Hematopoietic multipotent progenitor cell (in vitro differentiated cells): ENCODE results near the gene DLG5. TPM values are rescaled to one million over a fixed set of nuclear protein-coding genes. Genes with fewer than 3 reads are reported as not detected.

Source experiments
- DNase-seq, 3 donors: peaks; one replicate each; pipeline ENCODE4 v3.0.0-alpha.2; 2011 to 2015; ENCODE audit warnings: low read depth in 2 of 3, low spot score in 2 of 3
- total RNA-seq: library from RNA; depleted of rRNA; stranded (reverse); fragments of >200 nt; gene quantifications from one replicate; pipeline ENCODE4 v1.2.3, GENCODE V29; 2012

The DLG5 gene, protein sequence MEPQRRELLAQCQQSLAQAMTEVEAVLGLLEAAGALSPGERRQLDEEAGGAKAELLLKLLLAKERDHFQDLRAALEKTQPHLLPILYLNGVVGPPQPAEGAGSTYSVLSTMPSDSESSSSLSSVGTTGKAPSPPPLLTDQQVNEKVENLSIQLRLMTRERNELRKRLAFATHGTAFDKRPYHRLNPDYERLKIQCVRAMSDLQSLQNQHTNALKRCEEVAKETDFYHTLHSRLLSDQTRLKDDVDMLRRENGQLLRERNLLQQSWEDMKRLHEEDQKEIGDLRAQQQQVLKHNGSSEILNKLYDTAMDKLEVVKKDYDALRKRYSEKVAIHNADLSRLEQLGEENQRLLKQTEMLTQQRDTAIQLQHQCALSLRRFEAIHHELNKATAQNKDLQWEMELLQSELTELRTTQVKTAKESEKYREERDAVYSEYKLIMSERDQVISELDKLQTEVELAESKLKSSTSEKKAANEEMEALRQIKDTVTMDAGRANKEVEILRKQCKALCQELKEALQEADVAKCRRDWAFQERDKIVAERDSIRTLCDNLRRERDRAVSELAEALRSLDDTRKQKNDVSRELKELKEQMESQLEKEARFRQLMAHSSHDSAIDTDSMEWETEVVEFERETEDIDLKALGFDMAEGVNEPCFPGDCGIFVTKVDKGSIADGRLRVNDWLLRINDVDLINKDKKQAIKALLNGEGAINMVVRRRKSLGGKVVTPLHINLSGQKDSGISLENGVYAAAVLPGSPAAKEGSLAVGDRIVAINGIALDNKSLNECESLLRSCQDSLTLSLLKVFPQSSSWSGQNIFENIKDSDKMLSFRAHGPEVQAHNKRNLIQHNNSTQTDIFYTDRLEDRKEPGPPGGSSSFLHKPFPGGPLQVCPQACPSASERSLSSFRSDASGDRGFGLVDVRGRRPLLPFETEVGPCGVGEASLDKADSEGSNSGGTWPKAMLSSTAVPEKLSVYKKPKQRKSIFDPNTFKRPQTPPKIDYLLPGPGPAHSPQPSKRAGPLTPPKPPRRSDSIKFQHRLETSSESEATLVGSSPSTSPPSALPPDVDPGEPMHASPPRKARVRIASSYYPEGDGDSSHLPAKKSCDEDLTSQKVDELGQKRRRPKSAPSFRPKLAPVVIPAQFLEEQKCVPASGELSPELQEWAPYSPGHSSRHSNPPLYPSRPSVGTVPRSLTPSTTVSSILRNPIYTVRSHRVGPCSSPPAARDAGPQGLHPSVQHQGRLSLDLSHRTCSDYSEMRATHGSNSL (N-terminal part only)
- 9.2 TPM for total RNA-seq

DNA sequence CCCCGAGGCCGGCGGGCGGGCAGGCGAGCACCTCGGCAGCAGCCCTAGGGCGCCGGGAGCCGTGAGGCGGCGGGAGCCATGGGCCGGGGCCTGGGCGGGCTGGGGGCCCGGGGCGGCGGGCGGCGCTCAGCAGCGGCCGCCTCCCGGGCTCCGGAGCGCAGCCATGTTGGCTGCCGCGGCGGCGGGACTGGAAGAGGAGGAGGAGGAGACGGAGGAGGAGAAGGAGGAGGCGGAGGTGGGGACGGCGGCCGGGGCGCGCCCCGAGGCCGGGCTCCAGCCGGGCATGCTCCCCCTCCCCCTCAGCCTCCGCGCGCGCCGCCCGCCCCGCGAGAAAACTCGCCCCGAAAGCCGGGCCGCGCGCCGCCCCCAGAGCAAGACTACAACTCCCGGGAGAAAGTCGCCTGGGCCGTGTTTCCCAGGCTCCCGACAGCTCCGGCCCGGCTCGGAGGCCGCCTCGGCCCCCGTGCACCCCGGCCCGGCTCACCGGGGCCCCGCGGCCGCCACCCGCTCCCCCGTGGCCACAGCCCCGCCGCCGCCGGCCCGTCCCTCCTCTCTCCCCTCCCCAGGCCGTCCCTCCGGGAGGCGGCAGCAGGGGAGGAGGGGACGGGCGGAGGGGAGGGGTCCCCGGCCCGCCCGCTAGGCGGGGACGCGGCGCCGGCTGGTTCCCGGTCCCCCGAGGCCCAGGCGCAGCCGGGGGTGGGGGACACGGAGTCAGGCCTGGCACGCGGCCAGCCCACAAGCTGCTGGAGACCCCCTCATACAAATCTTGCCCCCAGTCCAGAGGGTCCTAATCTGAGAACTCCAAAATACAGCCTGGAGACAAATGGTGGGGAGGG is at the start of gene DLG5:
Gene DLG5 (minus strand): TSS at position 190 of the 836 bp plus-strand sequence. CDS start 235 bp downstream, outside the sequence.
- DNase-seq, result peak in 2 of 3 donors; percentile 22 to 24

DNA sequence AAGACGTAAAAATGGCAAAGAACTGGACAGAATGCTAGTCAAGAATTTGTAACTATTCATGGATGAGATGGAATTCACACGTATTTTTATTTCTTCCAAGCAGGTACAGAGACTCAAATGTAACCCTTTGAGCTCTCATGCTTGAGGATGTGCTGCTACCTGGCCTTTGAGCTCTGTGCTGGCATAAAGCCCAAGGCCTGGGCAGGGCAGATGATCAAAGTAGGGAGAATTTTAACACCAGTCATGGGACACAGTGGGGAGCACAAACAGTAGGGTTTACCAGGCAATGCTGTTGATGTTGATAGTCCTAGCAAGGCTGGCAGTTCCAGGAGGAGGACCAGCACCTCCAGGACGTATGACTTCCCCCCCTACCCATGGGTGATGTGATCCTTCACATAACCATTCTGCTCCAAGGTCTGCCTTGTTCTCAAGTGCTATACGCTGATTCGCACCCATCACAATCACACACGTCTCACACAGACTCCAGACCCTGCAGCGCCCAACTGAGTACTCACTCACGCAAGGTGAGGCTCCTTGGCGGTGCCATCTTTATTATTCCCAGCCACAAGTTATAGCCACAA is 48.6 kb upstream of the DLG5 start:
- no peak for DNase-seq

DNA sequence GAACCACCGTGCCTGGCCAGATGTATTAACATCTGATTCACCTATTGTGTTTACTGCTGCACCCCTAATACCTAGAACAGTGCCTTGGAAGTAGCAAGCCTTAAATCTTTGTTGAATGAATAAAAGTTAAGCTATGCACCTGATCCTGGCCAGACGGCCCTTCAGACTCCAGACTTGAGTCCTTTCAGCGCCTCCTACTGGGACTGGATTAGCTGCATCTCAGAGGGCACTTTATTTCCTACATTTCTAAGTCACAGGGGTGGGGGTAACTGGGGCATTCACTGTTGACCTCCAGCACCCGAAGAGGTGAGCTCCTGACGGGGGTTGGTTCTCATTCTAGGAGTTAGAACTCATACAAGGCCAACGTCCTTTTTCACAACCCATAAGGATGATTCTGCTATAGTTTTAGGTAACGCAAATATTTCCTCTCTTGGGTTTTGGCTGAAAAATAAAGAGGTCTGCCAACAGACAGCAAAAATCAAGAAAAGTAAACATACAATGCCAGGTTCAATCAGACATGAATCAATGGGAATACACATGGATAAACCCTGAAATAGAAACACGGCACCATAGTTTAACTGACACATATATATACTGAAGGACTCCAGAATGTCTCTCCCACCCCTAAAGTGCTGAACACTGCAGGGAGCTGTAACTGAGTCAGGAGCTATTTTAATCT is 48.0 kb upstream of the DLG5 start:
- DNase-seq, result peak in 2 of 3 donors; percentile 29 to 49

DNA sequence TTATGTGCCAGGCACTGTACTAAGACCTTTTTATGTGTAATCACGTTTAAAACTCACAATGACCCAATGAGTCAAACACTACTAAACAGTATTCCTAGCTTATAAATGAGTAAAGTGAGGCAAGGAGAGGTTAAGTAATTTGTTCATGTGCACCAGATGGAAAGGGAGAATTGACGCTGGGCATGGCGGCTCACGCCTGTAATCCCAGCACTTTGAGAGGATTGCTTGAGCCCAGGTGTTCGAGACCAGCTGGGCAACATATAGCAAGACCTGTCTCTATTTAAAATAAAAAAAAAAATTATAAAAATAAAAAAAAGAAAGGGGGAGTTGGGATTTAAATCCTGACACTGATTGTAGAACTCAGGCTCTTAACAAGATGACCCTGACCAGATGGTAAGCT is 46.7 kb upstream of the DLG5 start:
- DNase-seq, result no peak

DNA sequence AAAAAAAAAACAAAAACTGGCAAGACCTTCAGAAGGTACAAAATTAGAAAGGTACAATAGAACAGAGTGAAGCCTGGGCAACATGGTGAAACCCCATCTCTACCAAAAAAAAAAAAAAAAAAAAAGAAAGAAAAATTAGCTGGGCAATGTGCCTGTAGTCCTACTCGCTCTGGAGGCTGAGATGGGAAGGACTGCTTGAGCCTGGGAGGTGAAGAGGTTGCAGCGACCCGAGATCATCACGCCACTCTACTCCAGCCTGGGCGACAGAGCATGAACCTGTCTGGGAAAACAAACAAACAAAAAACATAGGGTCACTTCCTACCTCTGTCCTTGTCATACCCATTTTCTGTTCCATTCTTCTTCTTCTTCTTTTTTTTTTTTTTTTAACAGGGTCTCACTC is 45.6 kb upstream of the DLG5 start:
- DNase-seq, result no peak

DNA sequence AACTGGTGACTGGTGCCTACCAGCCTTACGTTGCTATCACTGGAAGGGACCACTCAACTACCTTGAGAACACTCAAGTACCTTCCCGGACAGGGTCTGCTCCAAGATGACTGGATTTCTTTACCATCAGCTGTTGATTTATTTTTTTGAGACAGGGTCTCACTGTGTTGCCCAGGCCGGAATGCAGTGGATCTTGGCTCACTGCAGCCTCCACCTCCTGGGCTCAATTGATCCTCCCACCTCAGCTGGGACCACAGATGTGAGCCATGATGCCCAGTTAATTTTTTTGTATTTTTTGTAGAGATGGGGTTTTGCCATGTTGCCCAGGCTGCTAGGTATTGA is 45.2 kb upstream of the DLG5 start:
- DNase-seq, result no peak

DNA sequence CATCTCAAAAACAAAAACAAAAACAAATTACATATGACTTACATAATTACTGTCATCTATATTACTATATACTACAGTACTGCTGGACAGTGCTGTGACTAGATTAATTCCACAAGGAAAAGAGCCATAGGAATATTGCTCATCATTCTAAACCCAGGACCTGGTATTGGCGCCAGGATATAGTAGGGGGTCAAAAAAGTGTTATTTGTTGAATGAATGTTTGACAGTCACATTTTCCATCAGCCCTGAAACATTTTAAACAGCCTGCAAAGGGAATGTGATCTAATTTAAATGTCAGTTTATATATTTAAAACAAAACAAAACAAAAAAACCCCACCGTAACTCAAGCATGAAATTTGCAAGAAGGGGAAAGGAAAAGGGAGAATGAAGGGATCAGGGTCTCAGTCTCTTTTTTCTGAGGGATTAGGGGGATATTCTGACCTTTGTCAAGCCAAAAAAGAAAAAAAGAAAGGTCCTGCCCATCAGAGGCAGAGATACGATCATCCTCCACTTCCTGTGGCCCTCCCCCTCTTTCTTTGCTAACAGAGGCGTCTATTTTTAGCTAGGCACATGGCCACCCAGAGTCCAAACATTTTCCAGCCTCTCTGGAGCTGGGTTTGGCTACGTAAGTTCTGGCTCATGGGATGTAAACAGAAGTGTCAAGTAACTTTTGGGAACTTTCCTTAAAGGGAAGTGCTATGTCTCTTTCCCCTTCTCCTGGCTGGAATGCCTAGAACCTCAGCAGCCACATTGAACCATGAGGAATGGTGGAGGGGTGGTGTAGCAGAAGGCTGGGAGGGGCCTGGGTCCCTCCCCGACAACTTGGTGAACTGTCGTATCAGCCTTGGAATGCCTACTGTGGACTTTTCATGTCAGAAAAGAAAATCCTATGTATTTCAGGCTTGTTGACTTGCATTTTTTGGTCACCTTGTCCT is 44.6 kb upstream of the DLG5 start:
- DNase-seq, result peak in 2 of 3 donors; percentile 11 to 20

DNA sequence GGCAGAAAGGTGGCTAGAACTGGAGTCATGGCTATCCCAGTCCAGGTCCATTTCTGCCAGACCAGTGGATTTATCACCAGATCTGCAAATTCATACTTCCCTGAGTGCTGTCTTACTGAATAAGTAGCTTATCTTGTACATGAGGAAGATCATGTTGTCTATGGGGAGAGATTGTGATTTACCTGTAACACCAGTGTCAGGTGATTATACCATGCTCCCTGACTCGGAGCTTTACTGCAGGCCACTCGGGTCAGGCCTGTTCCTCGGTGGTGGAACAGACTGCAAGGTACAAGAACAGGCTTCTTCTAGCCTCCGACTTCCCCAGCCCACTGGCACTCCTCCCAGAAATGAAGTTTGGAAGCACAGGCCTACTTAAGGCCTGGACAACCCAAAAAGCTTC is 42.6 kb upstream of the DLG5 start:
- no peak for DNase-seq

DNA sequence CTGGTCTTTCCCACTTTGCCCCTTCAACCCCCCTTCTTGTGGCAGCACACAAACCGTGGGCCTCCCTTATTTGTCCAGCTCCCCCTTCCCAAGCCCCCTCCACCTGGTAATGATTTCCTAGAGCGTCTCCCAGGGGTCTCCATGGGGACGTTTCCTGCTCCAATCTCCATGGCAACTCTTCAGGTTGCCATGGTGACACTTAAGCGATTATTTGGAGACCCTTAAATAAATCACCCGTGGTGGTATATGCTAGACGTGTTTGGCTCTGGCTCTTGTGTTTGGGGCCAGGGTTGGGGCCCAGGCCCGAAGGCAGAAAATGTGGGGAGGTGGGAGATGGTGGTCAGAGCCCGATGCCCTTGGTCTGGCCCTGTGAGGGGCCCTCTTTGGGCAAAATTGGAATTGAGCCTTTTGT is 41.1 kb upstream of the DLG5 start:
- DNase-seq, result no peak

DNA sequence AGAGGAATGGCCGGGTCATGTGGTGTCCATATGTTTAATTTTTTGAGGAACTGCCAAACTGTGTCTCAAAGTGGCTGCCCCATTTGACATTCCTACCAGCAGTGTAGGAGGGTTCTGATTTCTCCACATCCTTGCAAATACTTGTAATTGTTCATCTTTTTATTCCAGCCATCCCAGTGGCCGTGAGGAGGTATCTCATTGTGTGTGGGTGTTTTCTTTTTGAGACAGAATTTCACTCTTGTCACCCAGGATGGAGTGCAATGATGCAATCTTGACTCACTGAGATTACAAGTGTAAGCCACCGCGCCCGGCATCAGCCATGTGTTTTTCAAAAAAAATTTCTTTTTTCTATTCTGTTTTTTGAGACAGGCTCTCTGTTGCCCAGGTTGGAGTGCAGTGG is 38.7 kb upstream of the DLG5 start:
- no peak for DNase-seq

DNA sequence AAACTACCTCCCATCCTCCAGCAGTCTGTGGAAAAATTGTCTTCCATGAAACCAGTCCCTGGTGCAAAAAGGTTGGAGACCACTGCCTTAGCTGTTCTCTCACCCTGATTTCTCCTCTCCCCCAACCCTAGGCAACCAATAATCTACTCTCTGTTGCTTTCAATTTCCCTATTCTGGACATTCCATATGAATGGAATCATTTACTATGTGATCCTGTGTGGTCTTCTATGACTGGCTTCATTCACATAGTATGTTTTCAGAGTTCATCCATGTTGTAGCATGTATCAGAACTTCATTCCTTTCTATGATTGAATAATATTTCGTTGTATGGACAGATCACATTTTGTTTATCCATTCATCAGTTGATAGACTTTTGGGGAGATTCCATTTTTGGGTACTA is 38.3 kb upstream of the DLG5 start:
- no peak for DNase-seq

DNA sequence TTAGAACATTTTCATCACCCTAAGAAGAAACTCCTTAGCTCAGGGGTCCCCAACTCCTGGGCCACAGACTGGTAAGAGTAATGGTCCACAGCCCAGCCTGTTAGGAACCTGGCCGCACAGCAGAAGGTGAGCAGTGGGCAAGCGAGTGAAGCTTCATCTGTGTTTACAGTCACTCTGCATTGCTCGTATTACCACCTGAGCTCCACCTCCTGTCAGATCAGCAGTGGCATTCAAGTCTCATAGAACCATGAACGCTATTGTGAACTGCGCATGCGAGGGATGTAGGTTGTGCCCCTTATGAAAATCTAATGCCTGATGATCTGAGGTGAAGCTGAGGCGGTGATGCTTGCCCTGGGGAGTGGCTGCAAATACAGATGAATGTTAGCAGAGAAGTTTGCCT is 37.3 kb upstream of the DLG5 start:
- DNase-seq, result no peak

DNA sequence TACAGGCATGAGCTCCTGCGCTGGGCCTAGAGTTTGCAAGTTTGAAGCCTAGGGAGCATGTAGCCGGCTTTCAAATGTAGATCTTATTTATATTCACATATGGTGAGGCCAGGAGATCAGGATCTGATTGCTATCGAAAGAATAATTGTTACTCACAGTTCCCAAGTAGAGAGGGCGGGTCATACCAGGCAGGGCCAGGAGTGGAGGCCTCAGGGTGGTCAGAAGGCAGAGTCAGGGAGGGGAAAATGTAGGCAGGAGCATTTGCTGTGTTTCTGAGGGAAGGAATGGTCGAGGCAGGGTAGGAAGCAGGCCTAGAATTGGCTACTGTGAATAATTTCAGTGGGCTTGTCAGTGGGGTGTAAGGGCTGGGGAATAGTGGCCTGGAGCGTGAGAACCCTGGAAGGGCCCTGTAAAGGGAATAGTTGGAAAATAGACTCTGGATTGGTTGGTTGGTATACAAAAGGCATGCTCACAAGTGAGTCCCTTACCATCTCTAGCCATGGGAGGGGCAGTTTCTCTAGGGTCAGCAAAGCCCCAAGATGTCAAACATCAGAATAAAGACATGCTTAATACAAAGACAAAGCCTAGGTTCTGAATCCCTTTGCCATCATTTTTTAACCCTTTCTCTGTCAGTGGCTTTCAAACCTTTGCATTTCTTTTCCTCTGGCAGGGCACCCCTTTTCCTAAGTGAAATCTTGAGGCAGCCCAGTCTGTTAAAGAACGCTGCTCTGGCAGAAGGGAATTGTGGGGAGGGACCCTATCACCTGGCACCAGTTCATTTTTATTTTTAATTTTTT is 36.0 kb upstream of the DLG5 start:
- DNase-seq, result no peak

DNA sequence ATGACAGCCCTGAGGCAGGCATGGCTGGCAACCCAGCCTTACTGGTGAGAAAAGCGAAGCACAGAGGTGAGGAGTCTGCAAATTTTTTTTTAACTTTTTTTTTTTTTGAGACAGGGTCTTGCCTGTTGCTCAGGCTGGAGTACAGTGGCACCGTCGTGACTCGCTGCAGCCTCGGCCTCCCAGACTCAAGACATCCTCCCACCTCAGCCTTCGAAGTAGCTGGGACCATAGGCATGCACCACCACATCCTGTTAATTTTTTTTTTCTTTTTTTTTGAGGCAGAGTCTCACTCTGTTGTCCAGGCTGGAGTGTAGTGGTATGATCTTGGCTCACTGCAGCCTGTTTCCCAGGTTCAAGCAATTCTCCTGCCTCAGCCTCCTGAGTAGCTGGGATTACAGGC is 35.1 kb upstream of the DLG5 start:
- no peak for DNase-seq

DNA sequence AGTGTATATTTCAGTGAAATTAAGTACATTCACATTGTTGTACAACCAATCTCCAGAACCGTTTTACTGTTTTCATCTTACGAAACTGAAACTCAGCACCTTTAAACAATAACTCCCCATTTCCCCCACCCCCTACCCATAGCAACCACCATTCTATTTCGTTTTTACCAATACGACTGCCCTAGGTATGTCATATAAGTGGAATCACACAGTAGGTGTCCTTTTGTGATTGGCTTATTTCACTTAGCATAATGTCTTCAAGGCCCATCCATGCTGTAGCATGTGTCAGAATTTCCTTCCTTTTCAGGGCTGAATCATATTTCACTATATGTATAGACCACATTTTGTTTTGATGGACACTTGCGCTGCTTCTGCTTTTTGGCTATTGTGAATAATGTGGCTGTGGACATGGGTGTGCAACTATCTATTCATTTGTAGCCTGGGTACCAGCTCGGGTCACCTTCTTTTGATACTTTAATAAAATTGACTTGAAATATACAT is 34.3 kb upstream of the DLG5 start:
- no peak for DNase-seq

DNA sequence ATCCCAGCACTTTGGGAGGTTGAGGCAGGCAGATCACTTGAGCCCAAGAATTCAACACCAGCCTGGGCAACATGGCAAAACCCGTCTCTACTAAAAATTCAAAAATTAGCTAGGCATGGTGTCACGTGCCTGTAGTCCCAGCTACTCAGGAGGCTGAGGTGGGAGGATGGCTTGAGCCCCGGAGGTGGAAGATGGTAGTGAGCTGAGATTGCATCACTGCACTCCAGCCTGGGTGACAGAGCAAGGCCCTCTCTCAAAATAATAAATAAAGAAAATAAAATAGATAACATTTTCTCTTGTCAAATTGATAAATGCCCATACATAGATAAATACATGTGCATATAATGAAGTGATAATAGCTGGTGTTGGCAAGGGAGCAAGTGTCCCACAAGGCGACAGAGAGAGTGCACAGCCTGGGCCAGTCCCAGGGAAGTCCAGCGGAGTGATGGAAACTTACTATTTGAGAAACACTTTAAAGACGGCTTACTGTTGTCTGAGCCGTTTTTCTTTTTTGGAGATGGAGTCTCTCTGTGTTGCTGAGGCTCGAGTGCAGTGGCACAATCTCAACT is 33.4 kb upstream of the DLG5 start:
- no peak for DNase-seq

DNA sequence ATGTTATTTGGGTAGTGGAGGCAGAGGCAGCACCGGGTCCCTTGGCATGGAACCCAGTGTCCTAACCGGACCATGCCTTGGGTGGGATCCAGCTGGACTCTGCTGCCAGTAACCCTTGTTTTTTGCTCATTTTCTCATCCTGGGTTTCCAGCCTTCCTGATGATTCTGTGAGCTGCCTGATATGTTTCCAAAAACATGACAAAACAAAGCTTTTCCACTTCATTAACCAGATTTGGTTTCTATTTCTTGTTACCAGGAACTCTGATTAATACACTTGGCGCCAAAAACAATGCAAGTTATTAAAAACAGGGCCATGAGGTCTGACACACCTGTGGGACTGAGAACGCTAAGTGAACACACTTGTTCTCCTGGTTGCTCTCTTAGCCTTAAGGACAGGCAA is 32.8 kb upstream of the DLG5 start:
- no peak for DNase-seq
